Fibroblast of villous mesenchyme (primary cell): Measurements from ENCODE around the gene PYY. TPM values are rescaled to one million over a fixed set of nuclear protein-coding genes. Genes with fewer than 3 reads are reported as not detected.

ENCODE experiments used
- DNase-seq: peaks from one replicate; pipeline ENCODE4 v3.0.0-alpha.2; 2010; ENCODE audit warnings: low read depth
- H3K4me3 ChIP-seq: 2 replicates; pipeline ENCODE4 v1.5.1; 2011; ENCODE audit warnings: low read depth, mild to moderate bottlenecking, low read length
- CTCF ChIP-seq: IDR thresholded peaks from 2 replicates; pipeline ENCODE4 v1.5.1; 2012; ENCODE audit warnings: low read depth, mild to moderate bottlenecking, low read length; ENCODE audit not compliant: insufficient read depth
- total RNA-seq: library from RNA; depleted of rRNA; stranded (reverse); fragments of >200 nt; gene quantifications from 2 replicates; pipeline ENCODE4 v1.2.3, GENCODE V29; 2012

Gene PYY
- total RNA-seq, 1 donor = not detected

GRCh38 chr17:43907998-43908721 is 45.6 kb downstream of the PYY start:
- H3K4me3 ChIP-seq = peak overlapping the region; percentile 70
- TF ChIP-seq CTCF = no peak

GRCh38 chr17:43907425-43907981 is 46.2 kb downstream of the PYY start, which contains the start of gene MPP2:
TSS of gene MPP2 (minus strand) at chr17:43907536. CDS start at chr17:43904460, 3,076 bp downstream.
- TF ChIP-seq CTCF = peak; percentile 36
- DNase-seq = peak; percentile 74
- peak within 1 kb of the TSS; percentile 70 for H3K4me3 ChIP-seq

More at GRCh38 chr17:43907998-43908721, 45.6 kb downstream of the PYY start:
- peak; percentile 78 for DNase-seq

GRCh38 chr17:43906951-43907424 is 46.8 kb downstream of the PYY start:
- no peak for TF ChIP-seq CTCF
- peak overlapping the region; percentile 70 for H3K4me3 ChIP-seq
- no peak for DNase-seq

GRCh38 chr17:43905985-43906852 is 47.5 kb downstream of the PYY start:
- peak; percentile 52 for DNase-seq
- TF ChIP-seq CTCF = no peak
- peak overlapping the region; percentile 70 for H3K4me3 ChIP-seq

GRCh38 chr17:43905400-43905984 is 48.2 kb downstream of the PYY start:
- no peak overlapping the region for H3K4me3 ChIP-seq
- no peak for DNase-seq
- no peak for TF ChIP-seq CTCF

Other genes with a start within 250 kb of the PYY start
- not detected in 2 replicates for gene SOST, start 195.1 kb downstream of the PYY start, total RNA-seq
- gene DUSP3, start 175.0 kb downstream of the PYY start, total RNA-seq = 79.6 and 95.9 TPM in 2 replicates
- gene CFAP97D1, start 173.5 kb downstream of the PYY start, total RNA-seq = not detected in 2 replicates
- 8.7 and 9.1 TPM in 2 replicates for gene MPP3, start 120.8 kb downstream of the PYY start, total RNA-seq
- not detected in 2 replicates for gene CD300LG, start 106.8 kb downstream of the PYY start, total RNA-seq
- under 0.01 and 1.3 TPM in 2 replicates for gene MPP2, start 46.4 kb downstream of the PYY start, total RNA-seq
- gene PPY, start 11.5 kb downstream of the PYY start, total RNA-seq = not detected in 2 replicates
- 0.43 and 0.64 TPM in 2 replicates for gene NAGS, start 50.7 kb upstream of the PYY start, total RNA-seq
- 40.2 and 40.3 TPM in 2 replicates for gene TMEM101, start 61.0 kb upstream of the PYY start, total RNA-seq
- gene LSM12, start 112.7 kb upstream of the PYY start, total RNA-seq = 53.5 and 82.5 TPM in 2 replicates
- gene G6PC3, start 116.8 kb upstream of the PYY start, total RNA-seq = 27.4 and 27.6 TPM in 2 replicates
- 36.7 and 62.8 TPM in 2 replicates for gene HDAC5, start 169.7 kb upstream of the PYY start, total RNA-seq
- gene HROB, start 188.0 kb upstream of the PYY start, total RNA-seq = 3.0 and 3.2 TPM in 2 replicates
- gene ASB16, start 216.8 kb upstream of the PYY start, total RNA-seq = under 0.01 TPM in 1 of 2 replicates, not detected in the other
- gene TMUB2, start 233.0 kb upstream of the PYY start, total RNA-seq = 19.0 and 28.1 TPM in 2 replicates
- gene ATXN7L3, start 245.9 kb upstream of the PYY start, total RNA-seq = 43.6 and 48.3 TPM in 2 replicates